Large intestine (tissue), 3 donors: ENCODE results near the gene LELP1. TPM values are rescaled to one million over a fixed set of nuclear protein-coding genes. Genes with fewer than 3 reads are reported as not detected.
A peak's percentile ranks its signal among the peaks of the same experiment; 100 is the strongest.
"Not testable (repeated sequence)": the region's sequence is repeated elsewhere in the genome, so short reads cannot be mapped to it uniquely, and the experiment has no call there.

Experiments
- DNase-seq, 2 donors: peaks; one replicate each; pipeline versions ENCODE4 v3.0.0 to v3.0.0-alpha.2; 2013
- H3K27ac ChIP-seq: one replicate; pipeline ENCODE4 v1.5.1; 2013; ENCODE audit warnings: low read length
- H3K27me3 ChIP-seq: 2 replicates; pipeline ENCODE4 v1.6.1; 2013; ENCODE audit warnings: low read length; ENCODE audit not compliant: control insufficient read depth, insufficient read depth
- H3K36me3 ChIP-seq: 2 replicates; pipeline ENCODE4 v1.6.1; 2013; ENCODE audit warnings: low read length; ENCODE audit not compliant: control insufficient read depth, insufficient read depth
- H3K4me1 ChIP-seq: one replicate; pipeline ENCODE4 v1.6.1; 2013; ENCODE audit warnings: low read length; ENCODE audit not compliant: control insufficient read depth, insufficient read depth
- H3K4me3 ChIP-seq: one replicate; pipeline ENCODE4 v1.5.1; 2013; ENCODE audit warnings: low read length
- H3K9me3 ChIP-seq: one replicate; pipeline ENCODE4 v1.6.1; 2013; ENCODE audit warnings: mild to moderate bottlenecking, low read depth, low read length, moderate library complexity; ENCODE audit not compliant: control insufficient read depth
- WGBS: methylation state at CpG from one replicate; pipeline ENCODE4 v1.1.5; 2013; ENCODE audit warnings: low lambda C conversion rate; ENCODE audit not compliant: insufficient coverage; 5-methylcytosine and 5-hydroxymethylcytosine counted together
- polyA plus RNA-seq: library from polyadenylated mRNA; unstranded; fragments of 120-200 nt; gene quantifications from one replicate; pipeline ENCODE4 v1.2.1, GENCODE V29; 2013

LELP1 gene
- polyA plus RNA-seq, 1 donor: not detected

- H3K9me3 ChIP-seq: no peaks in the 10 kb centered on the region
- WGBS: 71% methylated on average over 1 of the region's 1 CpG
Observed at GRCh38 chr1:153228491-153228890, 25.3 kb downstream of the LELP1 start.

DNA sequence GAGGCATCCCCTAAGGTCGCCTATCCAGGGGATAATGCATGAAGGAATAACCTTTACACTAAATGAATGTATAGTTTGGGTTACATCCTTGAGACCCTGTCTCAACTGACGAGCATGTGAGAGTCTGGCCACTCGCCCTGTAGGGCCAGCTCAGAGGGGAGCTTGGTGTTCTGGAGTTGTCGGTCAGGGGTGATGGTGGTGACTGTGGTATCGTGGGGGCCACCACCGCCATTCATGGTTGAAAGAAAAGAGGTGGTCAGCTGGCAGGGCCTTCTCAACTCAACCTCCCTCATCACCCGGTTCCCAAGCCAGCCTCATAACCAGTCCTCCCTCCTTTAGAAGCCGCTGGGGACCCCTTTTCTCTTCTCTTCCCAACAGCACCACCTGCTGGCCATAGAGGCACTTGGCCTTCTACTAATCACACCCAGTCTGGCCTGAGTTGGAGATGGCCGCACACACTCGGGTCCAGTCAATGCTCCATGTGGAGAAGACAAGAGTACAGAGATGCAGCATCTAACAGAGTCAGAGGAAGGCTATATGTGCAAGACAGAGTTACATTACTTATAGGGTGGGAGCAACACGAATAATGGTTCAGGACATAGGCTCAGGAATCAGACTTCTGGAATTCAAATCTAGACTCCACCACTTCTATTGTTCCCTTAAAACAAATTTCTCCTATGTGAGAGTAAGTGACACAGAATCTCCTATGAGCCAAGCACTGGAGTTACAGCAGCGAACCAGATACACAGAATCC lies 26.0 kb downstream of the LELP1 start:
- H3K36me3 ChIP-seq, H3K27ac ChIP-seq, H3K27me3 ChIP-seq, H3K4me3 ChIP-seq, H3K9me3 ChIP-seq, DNase-seq: not testable (repeated sequence)
- WGBS: no CpG with 5 or more reads among the region's 12 CpGs
- peaks cover 33% of the 10 kb centered on the region for H3K4me1 ChIP-seq

More at GRCh38 chr1:153228491-153228890, 25.3 kb downstream of the LELP1 start:
- H3K4me3 ChIP-seq: no peak overlapping the region
- H3K4me1 ChIP-seq: peaks cover 26% of the 10 kb centered on the region
- H3K27me3 ChIP-seq: peaks cover 10% of the 10 kb centered on the region
- H3K36me3 ChIP-seq: no peaks in the 10 kb centered on the region
- no peak for DNase-seq
- H3K27ac ChIP-seq: no peak overlapping the region

DNA sequence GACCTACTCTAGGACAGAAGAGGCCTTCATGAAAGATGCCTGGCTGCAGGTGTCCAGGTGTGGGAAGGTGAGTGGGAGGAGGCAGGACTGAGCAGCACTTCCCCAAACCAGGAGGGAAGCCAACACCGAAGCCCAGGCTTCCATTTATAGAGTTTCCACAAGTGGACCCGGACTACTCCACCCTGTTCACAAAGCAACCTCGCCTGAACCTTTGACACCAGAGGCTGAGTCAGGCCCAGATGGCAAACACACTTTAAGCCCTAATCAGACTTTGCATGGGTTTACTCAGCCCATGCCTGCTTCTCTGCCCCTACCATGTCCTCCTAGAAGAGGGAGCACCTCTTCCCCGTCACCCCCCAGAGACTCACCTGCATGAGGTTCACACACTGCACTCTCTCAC lies 28.1 kb downstream of the LELP1 start:
- peaks cover 33% of the 10 kb centered on the region for H3K4me1 ChIP-seq

GRCh38 chr1:153231785-153232184 lies 28.6 kb downstream of the LELP1 start:
- Histone ChIP-seq H3K36me3 (no peaks in the 10 kb centered on the region), H3K27me3 (peaks cover 6% of the 10 kb centered on the region), H3K27ac (peak overlapping the region; percentile 39), H3K4me1 (peaks cover 33% of the 10 kb centered on the region), H3K9me3 (no peaks in the 10 kb centered on the region), H3K4me3 (no peak overlapping the region)
- no peak for DNase-seq
- WGBS: 83% methylated on average over 1 of the region's 2 CpGs

More for the DNA sequence above, 28.1 kb downstream of the LELP1 start:
- no peaks in the 10 kb centered on the region for H3K9me3 ChIP-seq
- no CpG with 5 or more reads among the region's 4 CpGs for whole genome bisulfite sequencing
- H3K27ac ChIP-seq: peak overlapping the region; percentile 46
- DNase-seq: peak; percentile 72 to 85
- H3K27me3 ChIP-seq: peaks cover 6% of the 10 kb centered on the region
- no peaks in the 10 kb centered on the region for H3K36me3 ChIP-seq
- no peak overlapping the region for H3K4me3 ChIP-seq

DNA sequence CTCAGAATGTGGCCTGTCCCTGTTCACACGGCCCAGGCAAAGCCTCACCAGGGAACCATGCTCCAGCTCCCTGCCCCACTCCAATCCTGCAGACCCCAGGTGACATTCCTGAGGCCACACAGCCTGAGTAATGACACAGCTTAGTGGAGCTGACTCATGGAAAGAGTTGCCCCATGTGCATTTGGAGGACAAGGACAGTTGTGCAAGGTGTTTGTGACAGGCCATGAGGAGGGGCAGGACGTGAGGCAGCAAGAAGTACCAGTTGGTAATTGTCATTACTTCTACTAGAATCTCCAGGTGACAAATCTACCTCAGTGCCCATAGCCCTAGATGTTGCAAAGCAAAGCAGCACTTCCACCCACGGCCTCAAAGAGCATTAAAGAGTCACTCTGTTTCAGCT lies 29.3 kb downstream of the LELP1 start:
- H3K9me3 ChIP-seq: no peaks in the 10 kb centered on the region
- peaks cover 6% of the 10 kb centered on the region for H3K27me3 ChIP-seq
- 100% methylated on average over 1 of the region's 3 CpGs for WGBS
- no peak overlapping the region for H3K4me3 ChIP-seq
- peak; percentile 21 to 67 for DNase-seq
- H3K27ac ChIP-seq: peak overlapping the region; percentile 95
- H3K4me1 ChIP-seq: peaks cover 33% of the 10 kb centered on the region
- H3K36me3 ChIP-seq: no peaks in the 10 kb centered on the region

DNA sequence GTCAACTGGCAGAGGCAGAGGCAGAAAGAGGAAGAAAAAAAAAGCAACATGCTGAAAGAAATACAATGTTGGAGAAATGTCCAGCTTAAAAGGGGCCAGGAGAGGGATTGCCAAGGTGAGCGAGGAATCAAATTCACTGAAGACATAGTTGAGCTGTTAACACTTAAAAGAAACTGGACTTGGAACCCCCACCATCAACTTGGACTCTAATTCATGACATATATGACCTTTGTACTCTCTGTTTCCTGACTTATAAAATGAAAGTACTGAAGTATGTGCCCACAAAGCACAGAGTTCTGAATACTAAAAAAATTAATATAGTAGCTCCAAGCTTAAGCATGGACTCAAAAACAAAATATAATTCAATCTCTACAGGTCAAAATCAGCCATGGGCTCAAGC lies 30.2 kb downstream of the LELP1 start:
- Histone ChIP-seq H3K4me3 (no peak overlapping the region), H3K36me3 (no peaks in the 10 kb centered on the region), H3K27me3 (peaks cover under 1% of the 10 kb centered on the region), H3K9me3 (no peaks in the 10 kb centered on the region), H3K27ac (peak overlapping the region; percentile 95), H3K4me1 (peaks cover 33% of the 10 kb centered on the region)
- DNase-seq: peak; percentile 73 to 91
- no CpG with 5 or more reads among the region's 1 CpG for WGBS

GRCh38 chr1:153238527-153238926 lies 35.3 kb downstream of the LELP1 start:
- Histone ChIP-seq H3K27ac (no peak overlapping the region), H3K4me1 (peaks cover 7% of the 10 kb centered on the region), H3K36me3 (no peaks in the 10 kb centered on the region), H3K9me3 (no peaks in the 10 kb centered on the region), H3K4me3 (no peak overlapping the region), H3K27me3 (no peaks in the 10 kb centered on the region)
- DNase-seq: peak; percentile 12 to 41
- no CpG with 5 or more reads among the region's 2 CpGs for WGBS

GRCh38 chr1:153242160-153242559 lies 38.9 kb downstream of the LELP1 start:
- Histone ChIP-seq H3K4me3 (no peak overlapping the region), H3K27me3 (peaks cover 8% of the 10 kb centered on the region), H3K36me3 (no peaks in the 10 kb centered on the region), H3K27ac (no peak overlapping the region), H3K9me3 (no peaks in the 10 kb centered on the region), H3K4me1 (no peaks in the 10 kb centered on the region)
- WGBS: 100% methylated on average over 1 of the region's 1 CpG
- DNase-seq: no peak

DNA sequence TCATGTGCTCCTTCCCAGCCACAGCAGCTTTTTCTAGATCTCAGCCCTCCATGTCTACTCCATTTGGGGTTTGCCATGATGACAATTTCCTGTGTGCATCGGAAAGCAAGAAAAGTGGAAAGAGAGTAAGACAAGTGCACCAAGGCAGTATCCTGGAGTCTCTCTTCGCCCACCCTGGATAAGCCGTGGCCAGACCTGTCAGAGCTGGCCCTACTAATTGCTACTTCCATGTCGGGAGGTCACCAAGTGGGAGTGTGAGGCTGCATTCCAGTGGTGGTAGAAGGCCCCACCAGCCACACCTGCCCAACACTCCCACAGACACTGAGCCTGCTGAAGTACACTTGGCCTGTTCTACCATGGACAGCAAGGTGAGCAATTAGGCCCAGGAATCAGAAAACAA lies 42.2 kb downstream of the LELP1 start:
- Histone ChIP-seq H3K27me3 (peaks cover 24% of the 10 kb centered on the region), H3K36me3 (no peaks in the 10 kb centered on the region), H3K9me3 (no peaks in the 10 kb centered on the region), H3K4me1 (no peaks in the 10 kb centered on the region), H3K4me3 (no peak overlapping the region), H3K27ac (no peak overlapping the region)
- no peak for DNase-seq
- WGBS: no CpG with 5 or more reads among the region's 4 CpGs

- Histone ChIP-seq H3K4me1 (no peaks in the 10 kb centered on the region), H3K4me3 (no peak overlapping the region), H3K9me3 (no peaks in the 10 kb centered on the region), H3K27me3 (peaks cover 24% of the 10 kb centered on the region), H3K27ac (no peak overlapping the region), H3K36me3 (no peaks in the 10 kb centered on the region)
- no CpG with 5 or more reads among the region's 1 CpG for WGBS
- DNase-seq: no peak
Observed at GRCh38 chr1:153246018-153246417, 42.8 kb downstream of the LELP1 start.

DNA sequence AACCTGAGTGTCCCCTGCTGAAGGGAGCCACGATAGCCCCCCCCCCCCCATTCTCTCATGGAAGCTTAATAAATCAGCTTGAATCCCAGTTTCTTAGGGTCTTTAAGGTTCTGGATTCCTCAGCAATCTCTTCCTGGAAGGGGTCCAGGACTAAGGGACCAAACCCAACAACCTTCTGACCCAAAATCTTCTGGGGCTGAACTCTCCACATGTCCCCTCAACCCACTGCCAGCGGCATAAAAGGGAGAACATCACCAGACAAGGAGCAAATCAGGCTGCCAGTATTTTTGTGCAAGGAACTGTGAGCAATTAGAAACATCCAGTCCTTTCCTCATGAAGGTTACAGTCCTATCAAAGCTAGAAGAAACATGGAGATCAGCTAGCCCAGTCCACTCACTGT lies 43.6 kb downstream of the LELP1 start:
- no peak for DNase-seq
- Histone ChIP-seq H3K9me3 (no peaks in the 10 kb centered on the region), H3K4me1 (no peaks in the 10 kb centered on the region), H3K4me3 (no peak overlapping the region), H3K27ac (no peak overlapping the region), H3K27me3 (peaks cover 24% of the 10 kb centered on the region), H3K36me3 (no peaks in the 10 kb centered on the region)
- WGBS: no CpG with 5 or more reads among the region's 2 CpGs
